IPS-18c (cell line): ENCODE measurements around the gene LIMS4.
"Not testable (repeated sequence)": the region's sequence is repeated elsewhere in the genome, so short reads cannot be mapped to it uniquely, and the experiment has no call there.

Source experiments
- H3K4me3 ChIP-seq: 2 replicates; pipeline ENCODE4 v1.7.0; 2013; ENCODE audit warnings: low read depth, mild to moderate bottlenecking, low read length, moderate library complexity; ENCODE audit not compliant: insufficient read depth
- H3K9me3 ChIP-seq: one replicate; pipeline ENCODE4 v1.6.1; 2013; ENCODE audit warnings: mild to moderate bottlenecking, low read length, moderate library complexity; ENCODE audit not compliant: control insufficient read depth, insufficient read depth

LIMS4 gene

GRCh38 chr2:110401001-110401618, 71.5 kb downstream of the LIMS4 start:
- H3K4me3 ChIP-seq = not testable (repeated sequence)

GRCh38 chr2:110399378-110399777, 73.2 kb downstream of the LIMS4 start:
- H3K4me3 ChIP-seq, H3K9me3 ChIP-seq: not testable (repeated sequence)

More at GRCh38 chr2:110401001-110401618, 71.5 kb downstream of the LIMS4 start:
- not testable (repeated sequence) for H3K9me3 ChIP-seq

- not testable (repeated sequence) for H3K4me3 ChIP-seq, H3K9me3 ChIP-seq
These were observed 76.6 kb downstream of the LIMS4 start for GRCh38 chr2:110395990-110396389.
